Neutrophil (primary cell): Measurements from ENCODE around the gene TM9SF4.
"Not testable (repeated sequence)": the region's sequence is repeated elsewhere in the genome, so short reads cannot be mapped to it uniquely, and the experiment has no call there.

Experiments used
- H3K27ac ChIP-seq: fragments of 200-600 bp; sonication (generic); 2 replicates; pipeline ENCODE4 v1.5.1; 2016; ENCODE audit warnings: mild to moderate bottlenecking, moderate library complexity
- H3K27me3 ChIP-seq: fragments of 200-600 bp; sonication (generic); 2 replicates; pipeline ENCODE4 v1.6.0; 2016; ENCODE audit warnings: mild to moderate bottlenecking
- H3K36me3 ChIP-seq: fragments of 200-600 bp; sonication (generic); 2 replicates; pipeline ENCODE4 v1.5.1; 2017
- H3K4me1 ChIP-seq, 2 experiments: fragments of 200-600 bp in 1 of 2; sonication (generic) in 1 of 2; 1 replicate in 1 of 2; 2 replicates in 1 of 2; pipeline versions ENCODE4 v1.5.1 to v1.6.1; 2013 to 2016; ENCODE audit warnings: low read depth in 1 of 2, low read length in 1 of 2, mild to moderate bottlenecking in 1 of 2, moderate library complexity in 1 of 2; ENCODE audit not compliant: control insufficient read depth in 1 of 2, insufficient read depth in 1 of 2
- H3K4me3 ChIP-seq, 2 experiments: fragments of 200-600 bp in 1 of 2; sonication (generic) in 1 of 2; 1 replicate in 1 of 2; 2 replicates in 1 of 2; pipeline ENCODE4 v1.5.1; 2013 to 2016; ENCODE audit warnings: low read depth in 1 of 2, low read length in 1 of 2, mild to moderate bottlenecking in 1 of 2, moderate library complexity in 1 of 2
- H3K9me3 ChIP-seq: fragments of 200-600 bp; sonication (generic); 2 replicates; pipeline ENCODE4 v1.5.1; 2016
- CTCF ChIP-seq: fragments of 200-600 bp; sonication (generic); IDR thresholded peaks from 2 replicates; pipeline ENCODE4 v1.5.1; 2016; ENCODE audit warnings: antibody characterized with exemption

The TM9SF4 gene

GRCh38 chr20:32191873-32192272, 82.4 kb downstream of the TM9SF4 start:
- peaks cover 15% of the 10 kb centered on the region for H3K27me3 ChIP-seq
- H3K27ac ChIP-seq: peak overlapping the region; percentile 1
- H3K36me3 ChIP-seq: peaks cover 43% of the 10 kb centered on the region
- no peak overlapping the region for H3K4me3 ChIP-seq
- no peaks in the 10 kb centered on the region for H3K9me3 ChIP-seq
- no peak for TF ChIP-seq CTCF
- H3K4me1 ChIP-seq: peaks cover 13 to 14% of the 10 kb centered on the region in 2 experiments

- Histone ChIP-seq H3K27me3 (peaks cover 15% of the 10 kb centered on the region), H3K4me3 (no peak overlapping the region), H3K4me1 (peaks cover 13 to 14% of the 10 kb centered on the region in 2 experiments), H3K9me3 (no peaks in the 10 kb centered on the region), H3K27ac (no peak overlapping the region), H3K36me3 (peaks cover 51% of the 10 kb centered on the region)
- TF ChIP-seq CTCF: no peak
Measured at GRCh38 chr20:32192698-32193097, 83.2 kb downstream of the TM9SF4 start.

- H3K9me3 ChIP-seq, H3K27ac ChIP-seq, H3K4me3 ChIP-seq: not testable (repeated sequence)
- peaks cover 15% of the 10 kb centered on the region for H3K27me3 ChIP-seq
- H3K4me1 ChIP-seq: peaks cover 13 to 14% of the 10 kb centered on the region in 2 experiments
- peaks cover 58% of the 10 kb centered on the region for H3K36me3 ChIP-seq
Measured at GRCh38 chr20:32193336-32193735, 83.8 kb downstream of the TM9SF4 start.

- Histone ChIP-seq H3K36me3 (peaks cover 63% of the 10 kb centered on the region), H3K4me3 (no peak overlapping the region), H3K4me1 (peaks cover 13 to 14% of the 10 kb centered on the region in 2 experiments), H3K27ac (no peak overlapping the region), H3K27me3 (peaks cover 15% of the 10 kb centered on the region), H3K9me3 (no peaks in the 10 kb centered on the region)
- TF ChIP-seq CTCF: no peak
Measured at GRCh38 chr20:32193996-32194395, 84.5 kb downstream of the TM9SF4 start.

- peaks cover 76% of the 10 kb centered on the region for H3K36me3 ChIP-seq
- no peak overlapping the region for H3K4me3 ChIP-seq
- H3K4me1 ChIP-seq: peaks cover under 1 to 2% of the 10 kb centered on the region in 2 experiments
- TF ChIP-seq CTCF: no peak
- H3K27me3 ChIP-seq: peaks cover under 1% of the 10 kb centered on the region
- H3K27ac ChIP-seq: no peak overlapping the region
- no peaks in the 10 kb centered on the region for H3K9me3 ChIP-seq
Measured at GRCh38 chr20:32195581-32195980, 86.1 kb downstream of the TM9SF4 start.

- H3K4me3 ChIP-seq, H3K4me1 ChIP-seq, H3K9me3 ChIP-seq, H3K27me3 ChIP-seq, H3K27ac ChIP-seq: not testable (repeated sequence)
- H3K36me3 ChIP-seq: peaks cover 86% of the 10 kb centered on the region
Measured at GRCh38 chr20:32196613-32197012, 87.1 kb downstream of the TM9SF4 start.

GRCh38 chr20:32197136-32197535, 87.6 kb downstream of the TM9SF4 start:
- not testable (repeated sequence) for H3K4me3 ChIP-seq, H3K27me3 ChIP-seq, H3K27ac ChIP-seq, H3K9me3 ChIP-seq
- Histone ChIP-seq H3K4me1 (peaks cover 11 to 15% of the 10 kb centered on the region in 2 experiments), H3K36me3 (peaks cover 89% of the 10 kb centered on the region)
